HG03460 (cell line): ENCODE results near the gene ANKLE2.
"Not testable (repeated sequence)": the region's sequence is repeated elsewhere in the genome, so short reads cannot be mapped to it uniquely, and the experiment has no call there.

ENCODE experiments used
- ATAC-seq: cut with Tn5 transposase; IDR thresholded peaks from one replicate; pipeline ENCODE4 v1.9.1; 2021; ENCODE audit not compliant: unreplicated experiment

Gene ANKLE2

DNA sequence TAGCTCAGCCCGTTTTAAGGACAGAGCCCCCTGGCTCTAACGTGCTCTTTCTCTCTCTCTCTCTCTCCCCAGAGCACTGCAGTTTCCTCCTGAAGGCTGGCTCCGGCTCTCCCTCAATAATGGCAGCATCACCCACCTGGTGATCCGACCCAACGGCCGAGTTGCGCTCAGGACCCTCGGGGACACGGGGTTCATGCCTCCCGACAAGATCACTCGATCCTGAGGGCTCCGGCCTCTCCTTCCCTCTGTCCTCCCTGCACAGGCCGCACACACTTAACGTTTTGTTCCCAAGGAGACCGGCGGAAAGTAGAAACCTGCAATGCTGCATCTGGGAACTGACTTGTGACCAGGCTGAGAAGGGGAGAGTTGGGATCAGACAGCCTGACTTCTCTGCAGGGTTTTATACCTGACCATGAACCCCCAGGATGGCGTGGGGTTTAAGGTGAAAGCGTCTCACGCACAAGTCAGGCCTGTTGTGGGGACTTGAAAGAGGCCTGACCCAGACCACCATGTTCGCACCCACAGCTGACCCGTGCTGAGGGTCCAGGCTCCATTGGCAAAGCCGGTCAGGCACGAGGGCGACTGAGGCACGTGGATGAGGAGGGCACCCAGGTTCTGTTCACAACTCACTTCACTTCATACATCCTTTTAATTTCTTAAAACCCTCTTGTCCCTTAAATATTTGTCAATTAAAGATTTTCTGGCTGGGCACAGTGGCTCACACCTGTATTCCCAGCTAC, 40.9 kb downstream of the ANKLE2 start:
- no peak for ATAC-seq

GRCh38 chr12:132719954-132720324, 41.7 kb downstream of the ANKLE2 start:
- ATAC-seq, result no peak

GRCh38 chr12:132719141-132719953, 42.3 kb downstream of the ANKLE2 start:
- no peak for ATAC-seq

- ATAC-seq, result no peak
Measured at GRCh38 chr12:132718644-132719043, 43.0 kb downstream of the ANKLE2 start.

DNA sequence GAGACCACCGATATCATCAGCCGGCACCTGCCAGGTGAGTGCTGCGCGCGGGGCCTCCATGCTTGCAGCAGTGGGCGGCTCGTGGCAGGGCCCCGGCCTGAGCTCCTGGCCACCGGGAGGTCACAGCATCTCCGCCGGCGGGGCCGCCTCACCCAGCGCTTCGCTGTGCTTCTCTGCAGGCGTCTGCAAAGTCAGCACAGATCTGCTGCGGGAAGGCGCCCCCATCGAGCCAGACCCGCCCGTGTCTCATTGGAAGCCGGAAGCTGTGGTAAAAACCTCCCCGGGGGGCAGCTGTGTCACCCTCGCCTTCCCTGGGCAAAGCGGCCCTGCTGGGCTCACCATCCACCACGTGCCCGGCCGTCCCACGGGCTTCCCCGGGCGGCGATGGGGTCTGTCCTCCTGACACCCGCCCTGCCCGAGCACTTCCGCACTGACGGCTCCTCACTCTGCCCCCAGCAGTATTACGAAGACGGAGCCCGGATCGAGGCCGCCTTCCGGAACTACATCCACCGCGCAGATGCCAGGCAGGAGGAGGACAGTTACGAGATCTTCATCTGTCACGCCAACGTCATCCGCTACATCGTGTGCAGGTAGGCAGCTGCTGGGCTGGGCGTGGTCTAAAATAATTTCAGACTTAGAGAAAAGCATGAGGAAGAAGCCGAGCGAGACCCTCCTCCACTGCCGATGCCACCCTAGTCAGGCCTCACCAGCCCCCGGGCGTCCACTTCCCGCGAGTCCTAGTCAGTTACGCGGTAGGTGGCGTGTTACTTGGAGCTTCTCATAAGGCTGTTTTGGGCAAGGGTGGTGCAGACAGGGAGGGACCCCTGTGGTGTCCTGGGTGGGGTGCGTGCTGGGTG, 43.9 kb downstream of the ANKLE2 start:
- no peak for ATAC-seq

DNA sequence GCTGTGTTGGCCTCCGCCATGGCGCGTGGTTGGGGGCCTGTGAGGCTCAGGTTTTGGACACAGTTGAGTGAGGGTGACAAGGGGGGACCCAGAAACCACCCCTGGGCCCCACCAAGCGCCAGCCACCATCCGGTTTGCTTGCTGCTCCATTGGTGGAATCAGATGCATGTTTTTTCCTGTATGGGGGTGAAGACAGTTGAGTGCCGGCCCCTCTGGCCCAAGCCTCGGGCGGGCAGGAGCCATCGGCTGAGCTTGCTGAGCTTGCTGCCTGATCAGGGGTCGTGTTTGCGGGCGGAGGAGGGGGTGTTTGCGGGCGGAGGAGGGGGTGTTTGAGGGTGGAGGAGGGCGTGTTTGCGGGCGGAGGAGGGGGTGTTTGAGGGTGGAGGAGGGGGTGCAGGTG, 44.6 kb downstream of the ANKLE2 start:
- ATAC-seq, result no peak

GRCh38 chr12:132716356-132716755, 45.3 kb downstream of the ANKLE2 start:
- no peak for ATAC-seq

GRCh38 chr12:132715874-132716273, 45.8 kb downstream of the ANKLE2 start:
- no peak for ATAC-seq

GRCh38 chr12:132713123-132713522, 48.5 kb downstream of the ANKLE2 start:
- no peak for ATAC-seq

GRCh38 chr12:132711080-132711843, 50.4 kb downstream of the ANKLE2 start:
- peak; percentile 18 for ATAC-seq

GRCh38 chr12:132710405-132711079, 51.1 kb downstream of the ANKLE2 start, which contains the start of gene PGAM5:
TSS of gene PGAM5 (plus strand) at chr12:132710842. CDS start at chr12:132710877, 35 bp downstream.
- ATAC-seq, result peak; percentile 85

GRCh38 chr12:132710043-132710404, 51.6 kb downstream of the ANKLE2 start:
- ATAC-seq, result peak; percentile 27

GRCh38 chr12:132708150-132708549, 53.5 kb downstream of the ANKLE2 start:
- ATAC-seq, result no peak

DNA sequence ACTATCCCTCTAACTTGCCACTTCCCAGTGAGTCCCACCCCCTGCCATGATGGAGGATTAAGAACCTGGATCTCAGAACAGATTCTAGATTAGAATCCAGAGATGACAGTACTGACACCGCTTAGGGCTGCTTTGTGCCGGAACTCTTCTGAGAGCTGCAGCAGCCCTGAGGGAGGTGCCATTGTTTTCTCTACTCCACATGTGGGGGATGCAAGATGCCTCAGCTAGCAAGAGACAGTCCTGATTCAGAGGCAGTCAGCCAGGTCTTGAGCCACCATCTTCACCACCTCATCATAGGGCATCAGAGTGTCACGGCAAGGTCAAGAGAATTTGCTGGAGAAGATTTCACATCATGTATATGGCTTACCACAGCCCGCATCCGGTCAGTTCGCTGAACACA, 54.4 kb downstream of the ANKLE2 start:
- ATAC-seq, result no peak

DNA sequence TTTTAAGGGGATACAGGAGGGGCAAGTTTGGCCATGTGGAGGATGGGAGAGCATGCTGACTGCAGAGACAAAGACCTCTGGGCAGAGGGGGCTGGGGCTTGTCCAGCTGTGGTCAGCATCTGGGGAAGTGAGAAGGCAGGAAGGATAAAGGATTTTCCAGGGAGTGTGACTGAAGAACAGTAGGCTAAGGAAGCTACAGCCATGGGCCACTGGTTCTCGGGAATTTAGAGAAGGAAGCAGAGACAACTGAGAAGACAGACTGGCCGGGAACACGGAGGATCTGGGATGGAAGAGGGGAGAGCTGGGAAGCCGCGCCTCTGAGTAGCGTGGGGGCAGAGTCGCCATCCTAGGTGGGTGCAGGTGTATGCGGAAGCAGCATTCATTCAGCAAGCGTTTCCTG, 58.0 kb downstream of the ANKLE2 start:
- no peak for ATAC-seq

DNA sequence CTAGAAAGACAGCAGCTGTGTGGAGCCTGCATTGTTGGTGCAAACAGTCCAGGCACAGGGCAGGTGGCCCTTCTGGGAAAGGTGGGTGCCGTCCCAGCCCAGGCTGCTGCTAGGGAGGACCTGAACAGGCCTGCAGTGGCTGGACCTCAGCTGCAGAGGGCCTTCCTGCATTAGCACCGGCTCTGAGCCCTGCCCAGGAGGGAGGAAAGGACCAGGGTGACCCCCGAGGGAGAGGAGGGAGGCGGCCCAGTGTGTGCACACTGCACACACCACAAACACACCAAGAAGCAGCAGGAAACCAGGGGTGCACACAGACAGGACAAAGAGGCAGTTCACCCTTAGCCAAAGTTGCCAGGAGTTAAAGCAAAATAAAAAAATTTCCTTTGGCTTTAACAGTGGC, 59.0 kb downstream of the ANKLE2 start:
- ATAC-seq, result no peak

DNA sequence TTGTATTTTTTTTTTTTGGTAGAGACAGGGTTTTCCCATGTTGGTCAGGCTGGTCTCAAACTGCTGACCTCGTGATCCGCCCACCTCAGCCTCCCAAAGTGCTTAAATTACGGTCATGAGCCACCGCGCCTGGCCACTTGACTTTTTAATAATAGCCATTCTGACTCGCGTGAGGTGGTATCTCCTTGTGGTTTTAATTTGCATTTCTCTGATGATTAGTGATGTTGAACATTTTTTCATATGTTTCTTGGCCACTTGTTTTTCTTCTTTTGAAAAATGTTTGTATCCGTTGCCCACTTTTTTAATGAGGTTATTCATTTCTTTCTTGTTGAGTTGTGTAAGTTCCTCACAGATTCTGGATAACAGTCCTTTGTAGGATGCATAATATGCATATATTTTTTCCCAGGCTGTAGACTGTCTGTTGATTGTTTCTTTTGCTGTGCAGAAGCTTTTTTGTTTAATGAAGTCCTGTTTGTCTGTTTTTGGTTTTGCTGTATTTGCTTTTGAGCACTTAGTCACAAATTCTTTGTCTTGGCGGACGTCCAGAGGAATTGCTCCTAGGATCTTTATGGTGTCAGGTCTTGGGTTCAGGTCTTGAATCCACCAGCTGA, 61.3 kb downstream of the ANKLE2 start:
- ATAC-seq, result no peak

GRCh38 chr12:132698341-132698740, 63.3 kb downstream of the ANKLE2 start:
- no peak for ATAC-seq

GRCh38 chr12:132695431-132695830, 66.2 kb downstream of the ANKLE2 start:
- no peak for ATAC-seq

DNA sequence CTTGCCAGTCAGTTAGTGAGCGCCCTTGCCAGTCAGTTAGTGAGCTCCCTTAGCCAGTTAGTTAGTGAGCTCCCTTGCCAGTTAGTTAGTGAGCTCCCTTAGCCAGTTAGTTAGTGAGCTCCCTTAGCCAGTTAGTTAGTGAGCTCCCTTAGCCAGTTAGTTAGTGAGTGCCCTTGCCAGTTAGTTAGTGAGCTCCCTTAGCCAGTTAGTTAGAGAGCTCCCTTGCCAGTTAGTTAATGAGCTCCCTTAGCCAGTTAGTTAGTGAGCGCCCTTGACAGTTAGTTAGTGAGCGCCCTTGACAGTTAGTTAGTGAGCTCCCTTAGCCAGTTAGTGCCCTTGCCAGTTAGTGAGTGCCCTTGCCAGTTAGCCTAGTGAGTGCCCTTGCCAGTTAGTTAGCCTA, 66.7 kb downstream of the ANKLE2 start:
- not testable (repeated sequence) for ATAC-seq
